C4-2B (cell line): ENCODE measurements around the gene DNER.

Source experiments
- CTCF ChIP-seq: fragments of 450-650 bp; conservative IDR thresholded peaks from 2 replicates; pipeline ENCODE4 v1.5.1; 2017; ENCODE audit warnings: mild to moderate bottlenecking
- ZFX ChIP-seq: fragments of 450-650 bp; IDR thresholded peaks from 2 replicates; pipeline ENCODE4 v1.6.1; 2017

- no peak for TF ChIP-seq CTCF
- no peak for TF ChIP-seq ZFX
These were observed 64.3 kb downstream of the DNER start for GRCh38 chr2:229650059-229650458.
